Neural cell (in vitro differentiated cells): ENCODE results near the gene ABHD14A. TPM values are rescaled to one million over a fixed set of nuclear protein-coding genes. Genes with fewer than 3 reads are reported as not detected.
A peak's percentile ranks its signal among the peaks of the same experiment; 100 is the strongest.

Experiments used
- H2AFZ ChIP-seq: fragments of 200-600, 300-800 bp; sonication (generic), shearing (Covaris generic); 2 replicates; pipeline ENCODE4 v1.6.0; 2014; ENCODE audit warnings: low read depth, mild to moderate bottlenecking, antibody characterized with exemption, low read length, moderate library complexity
- H3F3A ChIP-seq: fragments of 200-600 bp; shearing (Covaris generic); 2 replicates; pipeline ENCODE4 v1.6.1; 2016; ENCODE audit warnings: mild to moderate bottlenecking, moderate library complexity, mixed read lengths, antibody characterized with exemption, low read length; ENCODE audit not compliant: insufficient read depth, poor library complexity, severe bottlenecking
- H3K27ac ChIP-seq: fragments of 200-600, 300-800 bp; sonication (generic), shearing (Covaris generic); 2 replicates; pipeline ENCODE4 v1.5.1; 2014; ENCODE audit warnings: mild to moderate bottlenecking, low read length, moderate library complexity
- H3K27me3 ChIP-seq: fragments of 300-800, 200-600 bp; sonication (generic), shearing (Covaris generic); 2 replicates; pipeline ENCODE4 v1.6.0; 2014; ENCODE audit warnings: mild to moderate bottlenecking, low read depth, low read length, moderate library complexity; ENCODE audit not compliant: insufficient read depth
- H3K36me3 ChIP-seq: fragments of 300-800, 200-600 bp; sonication (generic), shearing (Covaris generic); 2 replicates; pipeline ENCODE4 v1.5.1; 2014; ENCODE audit warnings: mild to moderate bottlenecking, antibody characterized with exemption, low read length, moderate library complexity; ENCODE audit not compliant: insufficient read depth
- H3K4me2 ChIP-seq: fragments of 300-800, 200-600 bp; sonication (generic), shearing (Covaris generic); 2 replicates; pipeline ENCODE4 v1.6.0; 2014; ENCODE audit warnings: mild to moderate bottlenecking, low read length
- H3K4me3 ChIP-seq: fragments of 300-800, 200-600 bp; sonication (generic), shearing (Covaris generic); 2 replicates; pipeline ENCODE4 v1.5.1; 2014; ENCODE audit warnings: mild to moderate bottlenecking, low read length, moderate library complexity
- H3K79me2 ChIP-seq: fragments of 200-600 bp; shearing (Covaris generic); replicated peaks from 2 replicates; pipeline ENCODE4 v1.6.0; 2014; ENCODE audit warnings: mild to moderate bottlenecking, low read length, moderate library complexity; ENCODE audit not compliant: insufficient read depth
- H3K9ac ChIP-seq: fragments of 300-800, 200-600 bp; sonication (generic), shearing (Covaris generic); 2 replicates; pipeline ENCODE4 v1.6.1; 2016; ENCODE audit warnings: mild to moderate bottlenecking, low read length, mixed read lengths
- H3K9me2 ChIP-seq: fragments of 200-600 bp; shearing (Covaris generic); 2 replicates; pipeline ENCODE4 v1.6.1; 2016; ENCODE audit warnings: mild to moderate bottlenecking, low read length, mixed read lengths; ENCODE audit not compliant: insufficient read depth
- H3K9me3 ChIP-seq: fragments of 200-600, 300-800 bp; sonication (generic), shearing (Covaris generic); 2 replicates; pipeline ENCODE4 v1.6.1; 2016; ENCODE audit warnings: mild to moderate bottlenecking, mixed run types, low read length, moderate library complexity, mixed read lengths
- H4K20me1 ChIP-seq: fragments of 200-600 bp; shearing (Covaris generic); 2 replicates; pipeline ENCODE4 v1.6.1; 2016; ENCODE audit warnings: mild to moderate bottlenecking, mixed run types; ENCODE audit not compliant: insufficient read depth
- CTCF ChIP-seq: fragments of 450-650 bp; IDR thresholded peaks from 2 replicates; pipeline ENCODE4 v1.5.1; 2014; ENCODE audit warnings: antibody characterized with exemption, mild to moderate bottlenecking, moderate library complexity; ENCODE audit not compliant: poor library complexity, severe bottlenecking
- EP300 ChIP-seq: fragments of 450-650 bp; conservative IDR thresholded peaks from 2 replicates; pipeline ENCODE4 v1.6.1; 2014; ENCODE audit warnings: antibody characterized with exemption, mild to moderate bottlenecking, moderate library complexity; ENCODE audit not compliant: poor library complexity, severe bottlenecking
- EZH2 ChIP-seq: fragments of 200-600, 300-800 bp; shearing (Covaris generic), sonication (generic); IDR thresholded peaks from 2 replicates; pipeline ENCODE4 v1.6.1; 2014; ENCODE audit warnings: antibody characterized with exemption, low read length, borderline replicate concordance, mild to moderate bottlenecking; ENCODE audit not compliant: insufficient read depth, poor library complexity, severe bottlenecking
- MXI1 ChIP-seq: fragments of 450-650 bp; conservative IDR thresholded peaks from 2 replicates; pipeline ENCODE4 v1.6.1; 2014; ENCODE audit warnings: antibody characterized with exemption, mild to moderate bottlenecking; ENCODE audit not compliant: poor library complexity, severe bottlenecking
- POLR2AphosphoS5 ChIP-seq: IDR thresholded peaks from 2 replicates; pipeline ENCODE4 v1.6.1; 2012
- RAD21 ChIP-seq: fragments of 450-650 bp; conservative IDR thresholded peaks from 2 replicates; pipeline ENCODE4 v1.6.1; 2014; ENCODE audit warnings: antibody characterized with exemption, mild to moderate bottlenecking, moderate library complexity
- REST ChIP-seq: IDR thresholded peaks from 2 replicates; pipeline ENCODE4 v1.6.1; 2012; ENCODE audit warnings: borderline replicate concordance
- SMC3 ChIP-seq: fragments of 450-650 bp; conservative IDR thresholded peaks from 2 replicates; pipeline ENCODE4 v1.6.1; 2014; ENCODE audit warnings: antibody characterized with exemption, mild to moderate bottlenecking, moderate library complexity; ENCODE audit not compliant: poor library complexity
- TAF1 ChIP-seq: IDR thresholded peaks from 2 replicates; pipeline ENCODE4 v1.6.1; 2012; ENCODE audit warnings: low read depth
- polyA plus RNA-seq: library from polyadenylated mRNA; depleted of rRNA; stranded (reverse); fragments of >200 nt; gene quantifications from 2 replicates; pipeline ENCODE4 v1.2.3, GENCODE V29; 2014

Gene ABHD14A
- polyA plus RNA-seq, 1 donor from 2014 or later = 57.8 TPM

GRCh38 chr3:51975852-51976549, 1.1 kb downstream of the ABHD14A start:
- Histone ChIP-seq H3K27me3 (no peaks in the 10 kb centered on the region), H3K36me3 (no peaks in the 10 kb centered on the region), H3K27ac (peak overlapping the region; percentile 70), H3K4me2 (peak overlapping the region; percentile 78), H4K20me1 (no peaks in the 10 kb centered on the region), H3K79me2 (no peaks in the 10 kb centered on the region), H3K9me3 (no peaks in the 10 kb centered on the region), H2AFZ (peak overlapping the region; percentile 86), H3K9me2 (no peaks in the 10 kb centered on the region), H3K4me3 (peak overlapping the region; percentile 69), H3K9ac (peak overlapping the region; percentile 85), H3F3A (no peaks in the 10 kb centered on the region)
- TF ChIP-seq EP300 (peak; percentile 12), CTCF (peak; percentile 57), EZH2 (no peak)

GRCh38 chr3:51977446-51978142, 2.7 kb downstream of the ABHD14A start:
- Histone ChIP-seq H4K20me1 (no peaks in the 10 kb centered on the region), H3K9me3 (no peaks in the 10 kb centered on the region), H3K36me3 (no peaks in the 10 kb centered on the region), H3K27me3 (no peaks in the 10 kb centered on the region), H3F3A (no peaks in the 10 kb centered on the region), H3K9me2 (no peaks in the 10 kb centered on the region), H3K27ac (no peak overlapping the region), H3K79me2 (no peaks in the 10 kb centered on the region), H3K4me3 (no peak overlapping the region), H3K4me2 (no peak overlapping the region), H3K9ac (no peak overlapping the region), H2AFZ (no peak overlapping the region)
- TF ChIP-seq RAD21 (no peak), EZH2 (no peak), TAF1 (no peak), EP300 (no peak), SMC3 (no peak), REST (no peak), MXI1 (no peak), POLR2AphosphoS5 (no peak), CTCF (no peak)
